Activated CD8-positive, alpha-beta memory T cell treated with anti-CD3 and anti-CD28 coated beads, Interleukin-2, amount 50 U/mL, for 1 hour (primary cell): Measurements from ENCODE around the gene CDC27.
"Not testable (repeated sequence)": the region's sequence is repeated elsewhere in the genome, so short reads cannot be mapped to it uniquely, and the experiment has no call there.

ENCODE experiments used
- DNase-seq: peaks from one replicate; pipeline ENCODE4 v3.0.0-alpha.2; 2020; ENCODE audit errors: extremely low read depth

CDC27 gene

DNA sequence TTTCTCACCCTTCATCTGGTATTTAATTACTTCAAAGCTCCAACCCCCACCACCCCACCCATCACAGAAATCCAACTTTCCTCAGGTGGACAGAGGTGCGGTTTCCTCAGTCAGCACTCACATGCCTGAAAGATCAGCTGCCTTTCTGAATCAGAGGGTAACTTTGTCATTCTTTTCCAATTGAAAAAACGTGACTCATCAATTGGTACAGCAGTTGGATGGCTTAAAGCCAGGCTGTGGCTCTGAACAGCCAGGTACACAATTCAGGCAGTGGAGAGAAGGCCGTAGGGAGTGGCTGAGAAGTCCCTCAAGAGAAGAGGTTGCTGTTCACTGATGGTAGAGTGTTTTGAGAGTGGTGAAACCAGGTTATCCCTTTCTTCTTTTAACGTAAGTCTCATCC is 118.8 kb downstream of the CDC27 start:
- not testable (repeated sequence) for DNase-seq
